ENCODE results near the gene CDK5RAP3.

DNA sequence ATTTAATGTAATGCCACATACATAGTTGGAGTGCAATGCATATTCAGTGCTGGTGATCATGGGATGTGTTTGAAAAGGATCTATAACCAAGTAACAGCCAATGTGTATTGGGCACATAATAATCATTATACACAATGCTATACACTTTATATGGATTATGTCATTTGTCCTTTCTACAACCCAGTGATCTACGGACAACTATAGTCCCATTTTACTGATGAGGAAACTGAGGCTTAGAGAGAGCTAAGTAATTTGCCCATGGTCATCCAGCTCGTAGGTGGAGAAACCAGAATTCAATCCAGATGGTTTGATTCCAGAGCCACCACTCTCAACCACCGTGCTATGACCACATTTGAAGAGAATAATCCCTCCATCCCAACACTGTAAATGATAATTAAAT, 39.3 kb downstream of the CDK5RAP3 start:
- TF ChIP-seq POLR2A (IDR thresholded peaks at IDR 0.05) (no peak), POLR2AphosphoS5 (IDR thresholded peaks at IDR 0.05) (no peak), EP300 (IDR thresholded peaks at IDR 0.05) (no peak)
- TF ChIP-seq, protein P1, sequence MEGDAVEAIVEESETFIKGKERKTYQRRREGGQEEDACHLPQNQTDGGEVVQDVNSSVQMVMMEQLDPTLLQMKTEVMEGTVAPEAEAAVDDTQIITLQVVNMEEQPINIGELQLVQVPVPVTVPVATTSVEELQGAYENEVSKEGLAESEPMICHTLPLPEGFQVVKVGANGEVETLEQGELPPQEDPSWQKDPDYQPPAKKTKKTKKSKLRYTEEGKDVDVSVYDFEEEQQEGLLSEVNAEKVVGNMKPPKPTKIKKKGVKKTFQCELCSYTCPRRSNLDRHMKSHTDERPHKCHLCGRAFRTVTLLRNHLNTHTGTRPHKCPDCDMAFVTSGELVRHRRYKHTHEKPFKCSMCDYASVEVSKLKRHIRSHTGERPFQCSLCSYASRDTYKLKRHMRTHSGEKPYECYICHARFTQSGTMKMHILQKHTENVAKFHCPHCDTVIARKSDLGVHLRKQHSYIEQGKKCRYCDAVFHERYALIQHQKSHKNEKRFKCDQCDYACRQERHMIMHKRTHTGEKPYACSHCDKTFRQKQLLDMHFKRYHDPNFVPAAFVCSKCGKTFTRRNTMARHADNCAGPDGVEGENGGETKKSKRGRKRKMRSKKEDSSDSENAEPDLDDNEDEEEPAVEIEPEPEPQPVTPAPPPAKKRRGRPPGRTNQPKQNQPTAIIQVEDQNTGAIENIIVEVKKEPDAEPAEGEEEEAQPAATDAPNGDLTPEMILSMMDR (IDR thresholded peaks at IDR 0.05), result no peak

All from upper lobe of left lung (tissue), 4 donors.